ENCODE results near the gene INSYN1. TPM values are rescaled to one million over a fixed set of nuclear protein-coding genes. Genes with fewer than 3 reads are reported as not detected.

INSYN1 gene
- total RNA-seq, 2 experiments from 2014 or later: not detected

GRCh38 chr15:73758461-73758860 is 5.3 kb upstream of the INSYN1 start:
- CTCF ChIA-PET (ENCODE audit: unreplicated experiment): no interaction called here
- Histone ChIP-seq H3K4me3 (ENCODE audit: low read depth, low read length, poor library complexity, severe bottlenecking) (no peak overlapping the region), H3K27ac (ENCODE audit: low read depth, low read length, poor library complexity, severe bottlenecking) (no peak overlapping the region), H3K4me1 (ENCODE audit: insufficient read depth, low read length, poor library complexity, severe bottlenecking) (no peaks in the 10 kb centered on the region), H3K9me3 (ENCODE audit: low read length) (no peaks in the 10 kb centered on the region), H4K20me1 (ENCODE audit: insufficient read depth, low read length) (no peaks in the 10 kb centered on the region), H3K36me3 (ENCODE audit: insufficient read depth, low read length) (no peaks in the 10 kb centered on the region), H2AFZ (ENCODE audit: low read length) (no peak overlapping the region), H3K9me2 (ENCODE audit: insufficient read depth, low read length) (no peaks in the 10 kb centered on the region), H3K79me2 (ENCODE audit: insufficient read depth, low read depth, low read length) (no peaks in the 10 kb centered on the region), H3K4me2 (ENCODE audit: low read length) (no peak overlapping the region)
- intact Hi-C loops (cut with micrococcal nuclease; ENCODE audit: unreplicated experiment): no loop called here
- no peak for TF ChIP-seq CTCF (conservative IDR thresholded peaks at IDR 0.05; ENCODE audit: low read length)
- no peak for TF ChIP-seq EZH2phosphoT487 (IDR thresholded peaks at IDR 0.05; ENCODE audit: borderline replicate concordance, low read depth, low read length)
- DNase-seq (ENCODE audit: low spot score): no peak
- BruUV-seq (replicated peaks): no TSS peak
- POLR2A ChIA-PET: no interaction called here

- no TSS peak for BruUV-seq (replicated peaks)
- no peaks in the 10 kb centered on the region for H4K20me1 ChIP-seq (ENCODE audit: insufficient read depth, low read length)
- ChIA-PET POLR2A (no interaction called here), CTCF (ENCODE audit: unreplicated experiment) (no interaction called here)
- no peaks in the 10 kb centered on the region for H3K79me2 ChIP-seq (ENCODE audit: insufficient read depth, low read depth, low read length)
- no peak for DNase-seq (ENCODE audit: low spot score)
- no peaks in the 10 kb centered on the region for H3K4me1 ChIP-seq (ENCODE audit: insufficient read depth, low read length, poor library complexity, severe bottlenecking)
- intact Hi-C loops (cut with micrococcal nuclease; ENCODE audit: unreplicated experiment): no loop called here
- H3K27ac ChIP-seq (ENCODE audit: low read depth, low read length, poor library complexity, severe bottlenecking): no peak overlapping the region
- H3K36me3 ChIP-seq (ENCODE audit: insufficient read depth, low read length): no peaks in the 10 kb centered on the region
- H3K9me3 ChIP-seq (ENCODE audit: low read length): no peaks in the 10 kb centered on the region
- no peak for TF ChIP-seq EZH2phosphoT487 (IDR thresholded peaks at IDR 0.05; ENCODE audit: borderline replicate concordance, low read depth, low read length)
- TF ChIP-seq CTCF (conservative IDR thresholded peaks at IDR 0.05; ENCODE audit: low read length): no peak
- no peak overlapping the region for H3K4me2 ChIP-seq (ENCODE audit: low read length)
- no peaks in the 10 kb centered on the region for H3K9me2 ChIP-seq (ENCODE audit: insufficient read depth, low read length)
- no peak overlapping the region for H2AFZ ChIP-seq (ENCODE audit: low read length)
- no peak overlapping the region for H3K4me3 ChIP-seq (ENCODE audit: low read depth, low read length, poor library complexity, severe bottlenecking)
Observed at GRCh38 chr15:73757571-73757970, 4.4 kb upstream of the INSYN1 start.

GRCh38 chr15:73756947-73757513 is 3.9 kb upstream of the INSYN1 start:
- Histone ChIP-seq H4K20me1 (ENCODE audit: insufficient read depth, low read length) (no peaks in the 10 kb centered on the region), H3K9me3 (ENCODE audit: low read length) (no peaks in the 10 kb centered on the region), H3K79me2 (ENCODE audit: insufficient read depth, low read depth, low read length) (no peaks in the 10 kb centered on the region), H3K4me2 (ENCODE audit: low read length) (no peak overlapping the region), H3K9me2 (ENCODE audit: insufficient read depth, low read length) (no peaks in the 10 kb centered on the region), H3K4me1 (ENCODE audit: insufficient read depth, low read length, poor library complexity, severe bottlenecking) (no peaks in the 10 kb centered on the region), H3K4me3 (ENCODE audit: low read depth, low read length, poor library complexity, severe bottlenecking) (no peak overlapping the region), H3K27ac (ENCODE audit: low read depth, low read length, poor library complexity, severe bottlenecking) (no peak overlapping the region), H3K36me3 (ENCODE audit: insufficient read depth, low read length) (no peaks in the 10 kb centered on the region), H2AFZ (ENCODE audit: low read length) (no peak overlapping the region)
- ChIA-PET POLR2A (no interaction called here), CTCF (ENCODE audit: unreplicated experiment) (no interaction called here)
- BruUV-seq (replicated peaks): no TSS peak
- intact Hi-C loops (cut with micrococcal nuclease; ENCODE audit: unreplicated experiment): no loop called here
- TF ChIP-seq CTCF (conservative IDR thresholded peaks at IDR 0.05; ENCODE audit: low read length) (no peak), EZH2phosphoT487 (IDR thresholded peaks at IDR 0.05; ENCODE audit: borderline replicate concordance, low read depth, low read length) (no peak)
- DNase-seq (ENCODE audit: low spot score): no peak
